GM18873 (cell line): ENCODE data around the gene TRRAP.
A peak's percentile ranks its signal among the peaks of the same experiment; 100 is the strongest.
"Not testable (repeated sequence)": the region's sequence is repeated elsewhere in the genome, so short reads cannot be mapped to it uniquely, and the experiment has no call there.

Experiments used
- ATAC-seq: cut with Tn5 transposase; IDR thresholded peaks from one replicate; pipeline ENCODE4 v1.9.1; 2021; ENCODE audit warnings: mild to moderate bottlenecking, moderate library complexity, moderate number of reproducible peaks; ENCODE audit not compliant: unreplicated experiment, low FRiP score

Gene TRRAP

DNA sequence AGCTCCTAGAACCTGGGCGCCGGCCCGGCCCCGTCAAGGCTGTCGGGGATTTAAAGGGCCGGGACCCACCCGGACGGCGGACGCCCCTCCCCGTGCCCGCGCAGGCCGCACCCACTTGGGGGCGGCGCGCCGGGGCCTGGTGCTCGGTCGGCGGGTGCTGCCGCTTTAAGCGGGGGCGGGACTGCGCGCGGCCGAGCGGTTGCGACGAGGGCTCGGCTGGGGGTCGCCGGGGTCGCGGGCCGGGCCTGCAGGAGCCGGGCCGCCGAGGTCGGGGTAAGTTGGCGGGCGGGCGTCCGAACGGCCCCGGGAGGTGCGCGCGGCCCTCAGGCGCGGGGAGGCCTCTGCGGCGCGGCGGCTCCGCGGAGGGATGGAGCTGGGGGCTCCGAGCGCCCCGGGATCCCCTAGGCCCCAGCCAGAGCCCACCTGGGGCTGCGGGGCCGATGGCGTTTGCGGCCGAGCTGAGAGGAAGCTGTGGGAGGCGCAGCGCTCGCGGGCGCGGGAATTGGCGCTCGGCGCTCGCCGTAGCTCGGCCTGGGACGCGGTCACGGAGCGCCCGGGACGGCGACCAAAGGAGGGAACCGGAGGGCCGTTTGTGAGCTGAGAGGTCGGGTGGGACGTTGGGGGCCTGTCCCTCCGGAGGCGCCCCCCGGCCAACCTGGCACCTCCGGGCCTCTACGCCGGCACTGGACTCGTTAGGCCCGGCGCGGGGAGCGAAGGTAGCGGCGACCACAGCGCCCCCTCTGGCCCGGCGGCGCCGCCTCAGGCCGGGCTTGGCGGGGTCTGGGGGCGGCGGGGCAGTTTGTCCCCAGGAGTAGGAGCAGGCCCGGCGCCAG, at the start of gene TRRAP:
TRRAP (plus strand) TSS at position 168 of the 833 bp plus-strand sequence. CDS start 2,619 bp downstream, outside the sequence.
- ATAC-seq = peak; percentile 41

DNA sequence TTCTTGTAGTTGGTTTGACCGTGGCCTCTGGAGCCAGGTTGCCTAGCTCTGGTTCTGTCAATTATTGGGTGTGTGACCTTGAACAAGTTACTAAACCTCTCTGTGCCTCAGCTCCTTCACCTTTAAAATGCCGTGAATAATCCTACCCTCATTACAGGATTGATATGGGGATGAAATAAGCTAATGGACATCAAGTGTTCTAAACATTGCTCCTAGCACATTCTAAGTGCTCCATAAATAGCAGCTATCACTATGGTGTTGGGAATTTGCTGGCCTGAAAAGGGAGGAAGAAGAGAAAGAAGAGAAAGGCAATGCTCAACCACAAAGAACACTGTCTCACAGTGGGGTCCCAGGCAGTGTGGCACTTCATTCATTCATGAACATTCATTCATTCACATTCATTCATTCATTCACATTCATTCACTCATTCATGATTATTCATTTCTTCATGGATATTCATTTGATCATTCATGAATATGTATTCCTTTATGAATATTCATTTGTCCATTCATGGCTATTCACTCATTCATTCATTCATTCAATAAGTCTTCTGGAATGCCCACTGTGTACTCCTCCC, 47.3 kb upstream of the TRRAP start:
- ATAC-seq = no peak

DNA sequence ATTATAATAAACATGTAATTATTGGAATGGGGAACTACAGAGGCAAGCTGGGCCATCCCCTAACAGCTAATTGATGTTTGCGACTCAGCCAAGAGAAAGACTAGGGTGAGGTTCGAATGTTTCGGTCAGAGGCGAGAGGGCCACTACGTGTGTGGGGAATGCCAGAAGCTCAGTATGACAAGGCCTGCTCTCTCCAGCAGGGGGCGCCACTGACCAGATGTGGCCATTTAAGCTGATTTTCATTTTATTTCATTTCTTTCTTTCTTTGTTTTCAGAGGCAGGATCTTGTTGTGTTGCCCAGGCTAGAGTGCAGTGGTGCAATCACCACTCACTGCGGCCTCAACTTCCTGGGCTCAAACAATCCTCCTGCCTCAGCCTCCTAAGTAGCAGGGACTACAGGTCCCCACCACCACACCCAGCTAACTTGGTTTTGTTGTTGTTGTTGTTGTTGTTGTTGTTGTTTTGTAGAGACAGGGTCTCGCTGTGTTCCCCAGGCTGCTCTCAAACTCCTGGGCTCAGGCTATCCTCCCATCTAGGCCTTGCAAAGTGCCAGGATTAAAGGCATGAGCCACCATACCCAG, 46.6 kb upstream of the TRRAP start:
- ATAC-seq = no peak

DNA sequence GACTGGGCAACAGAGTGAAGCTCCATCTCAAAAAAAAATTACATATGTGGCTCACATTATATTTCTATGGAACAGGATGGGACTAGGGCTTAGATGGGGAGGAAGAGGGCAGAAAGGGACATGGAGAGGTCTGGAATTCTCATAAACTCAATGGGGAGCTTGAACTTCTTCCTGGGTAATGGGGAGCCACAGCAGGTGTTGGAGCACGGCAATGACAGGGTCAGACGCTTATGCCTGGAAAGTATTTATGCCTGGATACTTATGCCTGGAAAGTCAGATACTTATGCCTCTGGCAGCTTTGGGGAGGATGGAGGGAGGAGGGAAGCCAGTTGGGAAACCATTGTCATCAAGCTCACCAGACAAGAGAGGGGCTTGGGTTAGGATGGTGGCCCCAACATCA, 45.3 kb upstream of the TRRAP start:
- no peak for ATAC-seq

DNA sequence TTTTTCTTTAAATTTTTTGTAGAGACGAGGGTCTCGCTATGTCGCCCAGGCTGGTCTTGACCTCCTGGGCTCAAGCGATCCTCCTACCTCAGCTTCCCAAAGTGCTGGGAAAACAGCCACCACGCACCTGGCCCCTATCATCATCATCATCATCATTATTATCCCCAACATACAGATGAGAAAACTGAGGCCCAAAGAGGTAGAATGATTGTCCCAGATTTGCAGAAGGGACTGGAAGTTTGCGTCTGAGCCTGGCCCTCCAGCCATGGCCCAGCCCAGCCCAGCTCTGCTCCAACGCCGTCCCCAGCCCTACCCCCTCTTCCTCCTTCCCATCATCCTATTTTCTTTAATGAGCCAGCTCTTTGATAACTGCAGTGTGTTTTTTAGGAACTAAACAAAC, 43.4 kb upstream of the TRRAP start:
- no peak for ATAC-seq

DNA sequence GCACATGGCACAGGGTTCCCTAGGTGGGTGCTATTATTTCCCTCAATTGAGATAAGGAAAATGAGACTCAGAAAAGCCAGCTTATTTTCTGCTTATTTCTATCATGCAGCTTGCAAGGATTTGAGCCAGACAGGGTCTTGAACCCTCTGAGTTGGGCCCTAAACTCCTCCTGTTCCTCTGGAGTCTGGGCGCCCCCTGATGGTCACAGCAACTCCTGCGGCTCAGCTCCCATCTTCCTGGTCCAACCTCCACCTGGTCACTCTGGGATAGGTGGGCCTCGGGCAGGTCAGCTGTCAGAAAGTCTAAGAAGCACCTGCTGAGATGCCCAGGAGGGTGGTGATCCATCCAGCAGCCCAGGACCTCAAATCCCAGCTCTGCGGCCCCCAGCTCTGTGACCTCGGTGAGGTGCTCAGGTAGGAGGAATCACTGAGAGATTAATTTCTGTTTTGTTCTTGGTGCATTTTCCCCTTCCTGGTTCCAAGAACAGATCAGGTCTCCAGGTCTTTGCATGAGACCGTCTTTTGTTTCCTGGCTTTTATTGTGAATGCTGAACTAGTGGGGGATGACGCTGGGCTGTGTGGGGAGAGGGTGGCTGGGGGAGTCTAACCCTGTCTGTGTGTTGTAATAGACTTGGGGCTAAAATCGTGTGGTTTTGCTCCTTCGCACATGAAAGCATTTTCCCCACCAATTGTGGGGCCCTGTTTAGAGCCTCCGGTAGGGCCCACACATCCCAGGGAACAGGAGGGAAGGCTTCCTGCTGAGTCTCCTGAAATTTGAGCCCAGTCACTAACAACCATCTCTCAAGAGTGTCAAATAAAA, 41.3 kb upstream of the TRRAP start:
- ATAC-seq = no peak

DNA sequence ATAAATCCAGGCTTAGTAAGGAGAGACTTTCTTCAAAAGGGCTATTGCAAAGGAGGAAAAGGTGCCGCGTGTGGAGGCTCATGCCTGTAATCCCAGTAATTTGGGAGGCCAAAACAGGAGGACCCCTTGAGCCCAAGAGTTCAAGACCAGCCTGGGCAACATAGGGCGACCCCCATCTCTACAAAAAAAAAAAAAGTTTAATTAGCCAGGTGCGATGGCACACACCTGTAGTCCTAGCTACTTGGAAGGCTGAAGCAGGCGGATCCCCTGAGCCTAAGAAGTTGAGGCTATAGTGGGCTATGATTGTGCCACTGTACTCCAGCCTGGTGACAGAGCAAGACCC, 40.7 kb upstream of the TRRAP start:
- no peak for ATAC-seq

DNA sequence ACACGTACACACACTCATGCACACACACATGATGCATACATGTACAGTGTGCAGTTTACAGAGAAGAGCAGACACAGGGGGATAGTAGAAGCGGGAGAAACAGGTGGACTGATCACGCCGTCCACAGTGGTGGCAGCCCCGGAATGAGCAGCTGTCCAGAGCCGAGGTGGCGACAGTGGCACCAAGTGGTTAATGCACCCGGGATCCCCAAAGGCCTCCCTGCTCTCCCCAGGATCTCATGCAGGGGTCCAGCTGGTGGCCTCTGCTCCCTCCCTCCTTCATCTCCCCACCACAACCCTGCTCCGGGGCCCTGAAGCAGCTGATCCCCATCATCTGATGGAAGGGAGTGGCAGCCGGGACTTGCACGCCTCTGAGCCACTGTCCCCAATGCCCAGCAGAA, 38.2 kb upstream of the TRRAP start:
- ATAC-seq = no peak

DNA sequence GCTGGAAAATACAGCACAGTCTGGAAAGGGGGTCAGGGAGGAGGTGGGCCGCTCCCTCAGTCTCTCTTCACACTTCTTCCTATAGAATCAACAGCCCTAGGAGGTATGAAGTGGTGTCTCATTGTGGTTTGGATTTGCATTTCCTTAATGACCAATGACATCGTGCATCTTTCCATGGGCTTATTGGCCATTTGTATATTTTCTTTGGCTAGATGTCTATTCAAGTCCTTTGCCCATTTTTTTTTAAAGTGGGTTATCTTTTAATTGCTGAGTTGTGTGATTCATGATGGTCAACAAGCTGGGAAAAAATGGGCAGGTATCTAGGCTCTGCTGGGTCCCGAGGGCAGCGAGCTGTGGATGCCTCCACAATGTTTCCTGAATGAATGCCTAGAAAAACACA, 37.6 kb upstream of the TRRAP start:
- ATAC-seq = no peak

DNA sequence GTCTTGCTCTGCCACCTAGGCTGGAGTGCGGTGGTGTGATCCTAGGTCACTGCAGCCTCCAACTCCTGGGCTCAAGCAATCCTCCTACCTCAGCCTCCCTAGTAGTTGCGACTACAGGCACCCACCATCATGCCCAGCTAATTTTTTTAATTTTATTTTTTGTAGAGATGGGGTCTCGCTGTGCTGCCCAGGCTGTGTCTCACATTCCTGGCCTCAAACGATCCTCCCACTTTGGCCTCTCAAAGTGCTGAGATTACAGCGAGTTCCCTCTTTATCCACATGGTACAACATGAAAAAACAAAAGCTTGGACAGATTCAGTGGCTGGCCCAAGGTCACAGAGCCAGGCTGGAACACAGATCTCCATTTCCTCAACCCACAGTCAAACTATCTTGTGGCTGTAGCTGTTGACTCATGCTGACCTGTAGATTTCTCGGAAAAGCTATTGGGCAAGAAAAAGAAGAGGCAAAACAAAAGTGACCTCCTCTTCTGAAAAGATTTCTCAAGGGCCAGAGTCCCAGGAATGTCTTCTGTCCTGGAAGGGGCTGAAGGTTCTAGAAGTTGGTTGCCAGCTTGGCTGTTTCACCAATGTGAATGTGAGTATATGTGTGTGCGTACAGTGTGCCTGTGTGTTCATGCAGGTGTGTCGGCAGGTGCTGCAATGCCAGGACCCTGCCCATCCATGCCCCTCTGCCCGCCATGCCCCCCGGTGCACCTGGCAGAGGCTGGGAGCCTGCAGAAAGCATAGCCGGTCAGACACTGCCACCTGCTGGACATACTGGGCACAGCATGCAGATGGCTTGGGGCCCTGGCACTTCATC, 36.9 kb upstream of the TRRAP start:
- ATAC-seq = no peak

DNA sequence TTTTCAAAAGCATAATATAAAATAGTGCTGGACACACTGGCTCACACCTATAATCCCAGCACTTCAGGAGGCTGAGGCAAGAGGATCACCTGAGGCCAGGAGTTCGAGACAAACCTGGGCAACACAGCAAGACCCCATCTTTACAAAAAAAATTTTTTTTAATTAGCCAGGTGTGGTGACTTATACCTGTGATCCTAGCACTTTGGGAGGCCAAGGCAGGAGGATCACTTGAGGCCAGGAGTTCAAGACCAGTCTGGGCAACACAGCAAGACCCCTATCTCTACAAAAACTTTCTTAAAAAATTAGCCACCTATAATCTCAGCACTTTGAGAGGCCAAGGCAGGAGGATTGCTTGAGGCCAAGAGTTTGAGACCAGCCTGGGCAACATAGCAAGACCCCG, 35.8 kb upstream of the TRRAP start:
- not testable (repeated sequence) for ATAC-seq

DNA sequence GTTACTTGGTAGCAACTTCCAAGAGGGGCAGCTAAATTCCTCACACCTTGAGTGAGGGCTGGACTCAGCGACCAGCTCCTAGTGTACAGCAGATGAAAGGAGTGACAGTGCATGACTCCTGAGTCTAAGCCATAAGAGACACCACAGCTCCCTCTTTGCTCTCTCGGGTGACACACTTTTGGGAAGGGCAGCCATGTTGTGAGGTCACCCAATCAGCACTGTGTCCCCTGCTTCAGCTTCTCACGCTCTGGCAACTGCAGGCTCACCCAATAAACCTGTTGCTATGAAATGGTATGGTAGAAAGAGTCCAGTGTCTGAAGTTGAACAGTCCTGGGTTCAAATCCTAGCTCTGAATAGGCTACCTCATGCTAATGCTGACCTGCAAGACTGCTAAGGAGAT, 29.4 kb upstream of the TRRAP start:
- no peak for ATAC-seq

DNA sequence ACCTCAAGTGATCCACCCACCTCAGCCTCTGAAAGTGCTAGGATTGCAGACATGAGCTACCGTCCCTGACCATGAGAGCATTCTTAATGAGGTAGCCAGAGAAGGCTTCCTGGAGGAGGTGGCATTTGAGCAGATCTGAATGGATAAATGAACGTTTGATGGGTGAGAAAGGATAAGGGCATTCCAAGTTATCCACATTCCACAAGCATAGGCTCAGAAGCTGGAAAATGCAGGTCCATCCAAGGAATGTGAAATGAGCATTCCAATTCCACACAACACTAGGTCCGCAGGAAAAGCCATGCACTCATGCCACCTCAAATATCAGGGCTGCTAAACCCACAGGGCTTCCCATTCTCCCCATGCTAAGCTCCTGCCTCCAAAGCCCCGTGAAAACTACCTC, 25.5 kb upstream of the TRRAP start:
- ATAC-seq = no peak

DNA sequence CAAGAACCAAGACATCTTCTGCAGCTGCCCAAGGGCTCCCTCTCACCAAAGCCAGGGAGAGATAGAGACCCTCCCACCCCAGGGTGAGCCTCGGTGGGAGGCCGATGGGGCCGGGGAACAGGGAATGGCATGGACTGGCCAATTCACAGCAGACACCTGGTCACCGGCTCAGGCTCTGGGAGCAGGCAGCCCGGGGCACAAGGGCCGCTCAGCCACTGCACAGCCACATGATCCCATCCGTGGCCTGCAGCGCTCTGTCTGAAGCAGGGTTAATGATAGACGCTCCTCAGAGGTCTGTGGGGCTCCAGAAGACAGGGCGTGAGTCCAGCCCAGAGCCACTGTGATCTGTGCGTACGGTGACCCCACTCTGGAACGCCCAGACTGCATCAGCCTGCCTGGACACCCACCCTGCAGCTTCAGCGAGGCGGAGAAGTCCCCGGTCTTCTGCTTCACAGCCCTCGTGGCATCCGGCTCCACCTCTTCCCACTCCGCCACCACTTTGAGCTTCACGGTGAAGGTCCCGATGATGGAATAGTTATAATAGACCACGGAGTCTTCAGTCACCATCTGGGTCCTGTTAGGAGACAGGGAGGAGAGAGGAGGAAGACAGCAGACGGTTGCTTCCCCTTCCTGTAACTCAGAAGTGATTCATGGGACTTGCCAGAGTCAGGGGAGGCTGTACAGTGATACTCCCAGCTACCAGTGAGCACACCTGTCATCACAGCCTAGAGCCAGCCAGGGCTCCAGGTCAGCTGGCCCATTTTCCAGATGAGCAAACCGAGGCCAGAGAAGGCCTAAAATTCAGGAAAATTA, 22.5 kb upstream of the TRRAP start:
- no peak for ATAC-seq

DNA sequence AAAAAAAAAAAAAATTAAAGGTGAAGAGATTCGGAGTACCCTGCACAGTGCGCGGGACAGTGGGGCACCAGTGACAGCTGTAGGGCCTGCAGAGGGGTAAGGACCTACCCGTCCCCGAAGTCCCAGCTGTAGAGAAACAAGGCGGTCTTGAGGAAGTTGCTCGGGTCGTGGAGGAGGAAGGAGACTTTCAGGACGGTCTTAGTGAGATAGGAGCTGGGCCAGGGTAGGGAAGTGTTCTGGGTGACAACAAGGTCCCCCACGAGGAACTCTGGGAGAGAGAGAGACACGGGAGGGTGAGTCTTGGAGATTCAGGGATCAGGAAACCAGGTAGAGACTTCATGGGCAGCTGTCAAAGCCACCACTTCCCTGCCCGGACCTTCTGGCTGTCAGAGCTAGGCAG, 18.3 kb upstream of the TRRAP start:
- no peak for ATAC-seq

DNA sequence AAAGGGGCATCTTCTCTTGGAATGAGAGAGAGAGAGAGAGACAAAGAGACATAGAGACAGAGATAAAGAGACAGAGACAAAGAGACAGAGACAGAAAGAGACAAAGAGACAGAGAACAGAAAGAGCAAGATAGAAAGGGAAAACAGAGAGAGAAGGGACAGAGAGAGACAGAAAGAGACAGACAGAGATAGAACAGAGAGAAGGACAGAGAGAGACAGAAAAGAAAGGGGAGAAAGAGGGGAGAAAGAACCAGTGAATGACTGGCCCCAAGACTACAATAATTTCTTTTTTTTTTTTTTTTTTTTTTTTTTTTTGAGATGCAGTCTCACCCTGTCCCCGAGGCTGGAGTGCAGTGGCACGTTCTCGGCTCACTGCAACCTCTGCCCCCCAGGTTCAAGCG, 16.1 kb upstream of the TRRAP start:
- no peak for ATAC-seq

DNA sequence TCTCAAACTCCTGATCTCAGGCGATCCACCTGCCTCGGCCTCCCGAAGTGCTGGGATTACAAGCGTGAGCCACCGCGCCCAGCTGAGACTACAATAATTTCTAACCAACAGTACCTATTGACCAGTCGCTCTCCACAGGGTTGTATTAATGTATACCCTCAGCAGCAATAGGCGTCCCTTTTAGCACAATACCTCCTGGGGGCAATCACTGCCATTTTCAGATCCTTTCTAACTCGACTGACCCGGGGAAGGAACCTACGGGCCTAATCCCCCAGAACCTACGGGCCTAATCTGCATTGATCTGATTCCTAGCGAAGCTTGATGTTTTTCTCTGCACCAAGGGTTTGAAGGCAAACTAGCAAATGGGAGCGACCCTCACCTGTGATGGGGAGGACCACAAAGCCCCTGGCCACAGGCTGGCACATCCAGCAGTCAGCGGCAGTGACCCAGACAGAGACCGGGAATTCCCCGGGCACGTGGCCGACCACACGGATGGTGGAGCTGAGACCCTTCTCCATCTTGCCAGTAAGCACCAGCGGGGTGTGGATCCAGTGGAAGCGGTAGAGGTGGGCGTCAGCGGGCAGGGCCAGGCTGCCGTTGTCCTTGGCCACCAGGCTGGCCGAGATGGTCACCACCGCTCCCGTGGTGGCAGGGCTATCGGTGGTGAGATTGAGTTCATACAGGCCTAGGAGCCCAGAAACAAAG, 15.5 kb upstream of the TRRAP start:
- ATAC-seq = no peak

DNA sequence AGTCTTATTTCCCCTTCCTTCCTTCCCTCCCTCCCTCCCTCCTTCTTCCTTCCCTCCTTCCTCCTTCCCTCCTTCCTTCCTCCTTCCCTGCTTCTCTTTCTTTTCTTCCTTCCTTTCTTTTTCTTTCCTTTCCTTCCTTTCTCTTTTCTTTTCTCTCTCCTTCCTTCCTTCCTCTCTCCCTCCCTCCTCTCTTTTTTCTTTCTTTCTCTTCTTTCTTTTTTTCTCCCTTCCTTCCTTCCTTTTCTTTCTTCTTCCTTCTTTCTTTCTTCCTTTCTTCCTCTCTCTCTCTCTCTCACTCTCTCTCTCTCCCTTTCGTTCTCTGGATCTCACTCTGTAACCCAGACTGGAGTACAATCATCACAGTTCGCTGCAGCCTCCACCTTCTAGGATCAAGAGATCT, 14.7 kb upstream of the TRRAP start:
- no peak for ATAC-seq
